Neural cell (in vitro differentiated cells): ENCODE data around the gene COL4A1. TPM values are rescaled to one million over a fixed set of nuclear protein-coding genes. Genes with fewer than 3 reads are reported as not detected.

Experiments
- H2AFZ ChIP-seq: fragments of 200-600, 300-800 bp; sonication (generic), shearing (Covaris generic); 2 replicates; pipeline ENCODE4 v1.6.0; 2014; ENCODE audit warnings: low read depth, mild to moderate bottlenecking, antibody characterized with exemption, low read length, moderate library complexity
- H3F3A ChIP-seq: fragments of 200-600 bp; shearing (Covaris generic); 2 replicates; pipeline ENCODE4 v1.6.1; 2016; ENCODE audit warnings: mild to moderate bottlenecking, moderate library complexity, mixed read lengths, antibody characterized with exemption, low read length; ENCODE audit not compliant: insufficient read depth, poor library complexity, severe bottlenecking
- H3K27ac ChIP-seq: fragments of 200-600, 300-800 bp; sonication (generic), shearing (Covaris generic); 2 replicates; pipeline ENCODE4 v1.5.1; 2014; ENCODE audit warnings: mild to moderate bottlenecking, low read length, moderate library complexity
- H3K27me3 ChIP-seq: fragments of 300-800, 200-600 bp; sonication (generic), shearing (Covaris generic); 2 replicates; pipeline ENCODE4 v1.6.0; 2014; ENCODE audit warnings: mild to moderate bottlenecking, low read depth, low read length, moderate library complexity; ENCODE audit not compliant: insufficient read depth
- H3K36me3 ChIP-seq: fragments of 300-800, 200-600 bp; sonication (generic), shearing (Covaris generic); 2 replicates; pipeline ENCODE4 v1.5.1; 2014; ENCODE audit warnings: mild to moderate bottlenecking, antibody characterized with exemption, low read length, moderate library complexity; ENCODE audit not compliant: insufficient read depth
- H3K4me2 ChIP-seq: fragments of 300-800, 200-600 bp; sonication (generic), shearing (Covaris generic); 2 replicates; pipeline ENCODE4 v1.6.0; 2014; ENCODE audit warnings: mild to moderate bottlenecking, low read length
- H3K4me3 ChIP-seq: fragments of 300-800, 200-600 bp; sonication (generic), shearing (Covaris generic); 2 replicates; pipeline ENCODE4 v1.5.1; 2014; ENCODE audit warnings: mild to moderate bottlenecking, low read length, moderate library complexity
- H3K79me2 ChIP-seq: fragments of 200-600 bp; shearing (Covaris generic); replicated peaks from 2 replicates; pipeline ENCODE4 v1.6.0; 2014; ENCODE audit warnings: mild to moderate bottlenecking, low read length, moderate library complexity; ENCODE audit not compliant: insufficient read depth
- H3K9ac ChIP-seq: fragments of 300-800, 200-600 bp; sonication (generic), shearing (Covaris generic); 2 replicates; pipeline ENCODE4 v1.6.1; 2016; ENCODE audit warnings: mild to moderate bottlenecking, low read length, mixed read lengths
- H3K9me2 ChIP-seq: fragments of 200-600 bp; shearing (Covaris generic); 2 replicates; pipeline ENCODE4 v1.6.1; 2016; ENCODE audit warnings: mild to moderate bottlenecking, low read length, mixed read lengths; ENCODE audit not compliant: insufficient read depth
- H3K9me3 ChIP-seq: fragments of 200-600, 300-800 bp; sonication (generic), shearing (Covaris generic); 2 replicates; pipeline ENCODE4 v1.6.1; 2016; ENCODE audit warnings: mild to moderate bottlenecking, mixed run types, low read length, moderate library complexity, mixed read lengths
- H4K20me1 ChIP-seq: fragments of 200-600 bp; shearing (Covaris generic); 2 replicates; pipeline ENCODE4 v1.6.1; 2016; ENCODE audit warnings: mild to moderate bottlenecking, mixed run types; ENCODE audit not compliant: insufficient read depth
- EP300 ChIP-seq: fragments of 450-650 bp; conservative IDR thresholded peaks from 2 replicates; pipeline ENCODE4 v1.6.1; 2014; ENCODE audit warnings: antibody characterized with exemption, mild to moderate bottlenecking, moderate library complexity; ENCODE audit not compliant: poor library complexity, severe bottlenecking
- EZH2 ChIP-seq: fragments of 200-600, 300-800 bp; shearing (Covaris generic), sonication (generic); IDR thresholded peaks from 2 replicates; pipeline ENCODE4 v1.6.1; 2014; ENCODE audit warnings: antibody characterized with exemption, low read length, borderline replicate concordance, mild to moderate bottlenecking; ENCODE audit not compliant: insufficient read depth, poor library complexity, severe bottlenecking
- MXI1 ChIP-seq: fragments of 450-650 bp; conservative IDR thresholded peaks from 2 replicates; pipeline ENCODE4 v1.6.1; 2014; ENCODE audit warnings: antibody characterized with exemption, mild to moderate bottlenecking; ENCODE audit not compliant: poor library complexity, severe bottlenecking
- POLR2AphosphoS5 ChIP-seq: IDR thresholded peaks from 2 replicates; pipeline ENCODE4 v1.6.1; 2012
- RAD21 ChIP-seq: fragments of 450-650 bp; conservative IDR thresholded peaks from 2 replicates; pipeline ENCODE4 v1.6.1; 2014; ENCODE audit warnings: antibody characterized with exemption, mild to moderate bottlenecking, moderate library complexity
- SMC3 ChIP-seq: fragments of 450-650 bp; conservative IDR thresholded peaks from 2 replicates; pipeline ENCODE4 v1.6.1; 2014; ENCODE audit warnings: antibody characterized with exemption, mild to moderate bottlenecking, moderate library complexity; ENCODE audit not compliant: poor library complexity
- TAF1 ChIP-seq: IDR thresholded peaks from 2 replicates; pipeline ENCODE4 v1.6.1; 2012; ENCODE audit warnings: low read depth
- polyA plus RNA-seq: library from polyadenylated mRNA; depleted of rRNA; stranded (reverse); fragments of >200 nt; gene quantifications from 2 replicates; pipeline ENCODE4 v1.2.3, GENCODE V29; 2014
- TF ChIP-seq, protein P1 (sequence below): IDR thresholded peaks from 2 replicates; pipeline ENCODE4 v1.6.1; 2012; ENCODE audit warnings: borderline replicate concordance
- TF ChIP-seq, protein P2 (sequence below): fragments of 450-650 bp; IDR thresholded peaks from 2 replicates; pipeline ENCODE4 v1.5.1; 2014; ENCODE audit warnings: antibody characterized with exemption, mild to moderate bottlenecking, moderate library complexity; ENCODE audit not compliant: poor library complexity, severe bottlenecking

Gene COL4A1
- polyA plus RNA-seq, 1 donor from 2014 or later: 13.1 TPM

DNA sequence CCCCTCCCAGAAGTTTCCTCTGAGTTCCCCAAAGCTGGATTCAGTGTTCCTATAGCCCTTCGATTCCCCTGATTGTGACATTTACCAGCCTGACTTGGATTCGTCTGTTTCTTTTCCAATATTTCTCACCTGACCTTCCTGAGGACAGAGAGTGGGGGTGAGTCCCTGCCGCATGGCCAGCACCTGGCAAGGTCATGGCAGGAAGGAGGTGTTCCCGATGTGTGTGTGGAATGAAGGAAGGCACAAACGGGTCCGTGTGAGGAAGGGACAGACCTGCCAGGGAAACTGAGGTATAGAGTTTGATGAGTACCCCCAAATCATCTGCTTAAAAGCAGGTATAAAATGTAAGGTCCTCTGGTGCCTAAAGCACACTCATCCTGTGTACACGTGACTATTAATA lies 3.3 kb downstream of the COL4A1 start:
- no peaks in the 10 kb centered on the region for H4K20me1 ChIP-seq
- no peak overlapping the region for H2AFZ ChIP-seq
- TF ChIP-seq, protein P1, sequence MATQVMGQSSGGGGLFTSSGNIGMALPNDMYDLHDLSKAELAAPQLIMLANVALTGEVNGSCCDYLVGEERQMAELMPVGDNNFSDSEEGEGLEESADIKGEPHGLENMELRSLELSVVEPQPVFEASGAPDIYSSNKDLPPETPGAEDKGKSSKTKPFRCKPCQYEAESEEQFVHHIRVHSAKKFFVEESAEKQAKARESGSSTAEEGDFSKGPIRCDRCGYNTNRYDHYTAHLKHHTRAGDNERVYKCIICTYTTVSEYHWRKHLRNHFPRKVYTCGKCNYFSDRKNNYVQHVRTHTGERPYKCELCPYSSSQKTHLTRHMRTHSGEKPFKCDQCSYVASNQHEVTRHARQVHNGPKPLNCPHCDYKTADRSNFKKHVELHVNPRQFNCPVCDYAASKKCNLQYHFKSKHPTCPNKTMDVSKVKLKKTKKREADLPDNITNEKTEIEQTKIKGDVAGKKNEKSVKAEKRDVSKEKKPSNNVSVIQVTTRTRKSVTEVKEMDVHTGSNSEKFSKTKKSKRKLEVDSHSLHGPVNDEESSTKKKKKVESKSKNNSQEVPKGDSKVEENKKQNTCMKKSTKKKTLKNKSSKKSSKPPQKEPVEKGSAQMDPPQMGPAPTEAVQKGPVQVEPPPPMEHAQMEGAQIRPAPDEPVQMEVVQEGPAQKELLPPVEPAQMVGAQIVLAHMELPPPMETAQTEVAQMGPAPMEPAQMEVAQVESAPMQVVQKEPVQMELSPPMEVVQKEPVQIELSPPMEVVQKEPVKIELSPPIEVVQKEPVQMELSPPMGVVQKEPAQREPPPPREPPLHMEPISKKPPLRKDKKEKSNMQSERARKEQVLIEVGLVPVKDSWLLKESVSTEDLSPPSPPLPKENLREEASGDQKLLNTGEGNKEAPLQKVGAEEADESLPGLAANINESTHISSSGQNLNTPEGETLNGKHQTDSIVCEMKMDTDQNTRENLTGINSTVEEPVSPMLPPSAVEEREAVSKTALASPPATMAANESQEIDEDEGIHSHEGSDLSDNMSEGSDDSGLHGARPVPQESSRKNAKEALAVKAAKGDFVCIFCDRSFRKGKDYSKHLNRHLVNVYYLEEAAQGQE: no peak
- TF ChIP-seq TAF1 (no peak), SMC3 (no peak), EZH2 (no peak), POLR2AphosphoS5 (no peak), EP300 (no peak), MXI1 (no peak), RAD21 (no peak)
- TF ChIP-seq, protein P2, sequence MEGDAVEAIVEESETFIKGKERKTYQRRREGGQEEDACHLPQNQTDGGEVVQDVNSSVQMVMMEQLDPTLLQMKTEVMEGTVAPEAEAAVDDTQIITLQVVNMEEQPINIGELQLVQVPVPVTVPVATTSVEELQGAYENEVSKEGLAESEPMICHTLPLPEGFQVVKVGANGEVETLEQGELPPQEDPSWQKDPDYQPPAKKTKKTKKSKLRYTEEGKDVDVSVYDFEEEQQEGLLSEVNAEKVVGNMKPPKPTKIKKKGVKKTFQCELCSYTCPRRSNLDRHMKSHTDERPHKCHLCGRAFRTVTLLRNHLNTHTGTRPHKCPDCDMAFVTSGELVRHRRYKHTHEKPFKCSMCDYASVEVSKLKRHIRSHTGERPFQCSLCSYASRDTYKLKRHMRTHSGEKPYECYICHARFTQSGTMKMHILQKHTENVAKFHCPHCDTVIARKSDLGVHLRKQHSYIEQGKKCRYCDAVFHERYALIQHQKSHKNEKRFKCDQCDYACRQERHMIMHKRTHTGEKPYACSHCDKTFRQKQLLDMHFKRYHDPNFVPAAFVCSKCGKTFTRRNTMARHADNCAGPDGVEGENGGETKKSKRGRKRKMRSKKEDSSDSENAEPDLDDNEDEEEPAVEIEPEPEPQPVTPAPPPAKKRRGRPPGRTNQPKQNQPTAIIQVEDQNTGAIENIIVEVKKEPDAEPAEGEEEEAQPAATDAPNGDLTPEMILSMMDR: no peak
- no peak overlapping the region for H3K4me2 ChIP-seq
- H3K79me2 ChIP-seq: no peaks in the 10 kb centered on the region
- H3K36me3 ChIP-seq: no peaks in the 10 kb centered on the region
- peaks cover 2% of the 10 kb centered on the region for H3K27me3 ChIP-seq
- no peak overlapping the region for H3K27ac ChIP-seq
- H3F3A ChIP-seq: no peaks in the 10 kb centered on the region
- no peaks in the 10 kb centered on the region for H3K9me2 ChIP-seq
- H3K4me3 ChIP-seq: no peak overlapping the region
- H3K9me3 ChIP-seq: no peaks in the 10 kb centered on the region
- H3K9ac ChIP-seq: no peak overlapping the region

DNA sequence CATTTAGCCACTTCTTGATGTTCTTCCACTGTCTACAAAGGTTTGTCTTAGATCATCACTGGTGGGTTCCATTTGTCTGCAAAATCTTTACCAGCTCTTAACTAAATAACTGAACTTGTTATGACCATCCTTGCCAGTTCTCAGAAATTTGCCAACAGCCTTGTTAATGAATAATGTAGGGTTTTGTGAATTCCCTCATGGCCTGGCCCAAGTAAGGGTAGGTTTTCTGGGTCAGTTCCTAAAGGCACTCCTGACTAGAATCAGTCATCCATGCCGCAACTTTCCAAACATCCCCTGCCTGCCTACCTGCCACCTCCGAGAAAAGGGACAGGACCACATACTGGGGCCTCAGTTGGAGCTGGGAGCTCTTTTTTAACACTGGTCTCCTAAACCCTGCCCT lies 4.0 kb downstream of the COL4A1 start:
- Histone ChIP-seq H3K9me2 (no peaks in the 10 kb centered on the region), H3K4me3 (no peak overlapping the region), H3F3A (no peaks in the 10 kb centered on the region), H3K27ac (no peak overlapping the region), H4K20me1 (no peaks in the 10 kb centered on the region), H3K27me3 (no peaks in the 10 kb centered on the region), H3K9ac (no peak overlapping the region), H3K36me3 (no peaks in the 10 kb centered on the region), H3K4me2 (no peak overlapping the region), H3K9me3 (no peaks in the 10 kb centered on the region), H2AFZ (no peak overlapping the region), H3K79me2 (no peaks in the 10 kb centered on the region)
- TF ChIP-seq MXI1 (no peak), EZH2 (no peak), SMC3 (no peak), RAD21 (no peak), POLR2AphosphoS5 (no peak), TAF1 (no peak), EP300 (no peak)
- TF ChIP-seq, protein P2: no peak
- TF ChIP-seq, protein P1: no peak
